Left ventricle myocardium inferior (tissue), 1 donor: ENCODE results near the gene RPL19. TPM values are rescaled to one million over a fixed set of nuclear protein-coding genes. Genes with fewer than 3 reads are reported as not detected.

ENCODE experiments used
- DNase-seq: peaks from one replicate; pipeline ENCODE4 v3.0.0-alpha.2; 2020
- H3K27ac ChIP-seq: fragments of 200-600 bp; replicated peaks from 2 replicates; pipeline ENCODE4 v1.8.0; 2021
- H3K27me3 ChIP-seq: fragments of 200-600 bp; 2 replicates; pipeline ENCODE4 v1.8.0; 2021; ENCODE audit warnings: low read depth
- H3K36me3 ChIP-seq: fragments of 200-600 bp; 2 replicates; pipeline ENCODE4 v1.8.0; 2021
- H3K4me1 ChIP-seq: fragments of 200-600 bp; 2 replicates; pipeline ENCODE4 v1.8.0; 2021
- H3K4me3 ChIP-seq: fragments of 200-600 bp; 2 replicates; pipeline ENCODE4 v1.8.0; 2021; ENCODE audit warnings: mild to moderate bottlenecking, moderate library complexity
- H3K9me3 ChIP-seq: fragments of 200-600 bp; replicated peaks from 2 replicates; pipeline ENCODE4 v1.8.0; 2021
- intact Hi-C: fragments of 100-400 bp; cut with micrococcal nuclease; formaldehyde crosslinking; loops from one replicate; pipeline ENCODE4 v1.11.0; 2022
- total RNA-seq: library from RNA; stranded (reverse); fragmentation: NEBNext Ultra II Directional; extraction: Animal tissue kit (Norgen Biotek cat#: 25700); gene quantifications from one replicate; pipeline ENCODE4 v1.2.1, GENCODE V29; 2021
- TF ChIP-seq, protein P1 (sequence below): fragments of 200-600 bp; IDR thresholded peaks from 2 replicates; pipeline ENCODE4 v1.8.0; 2021; ENCODE audit warnings: antibody characterized with exemption, mild to moderate bottlenecking, borderline replicate concordance
- donor health status: DM: no; HTN: yes; CAD: no; lungs with severe emphysema.

RPL19 gene
- total RNA-seq, 1 donor from 2014 or later, result 944 TPM

DNA sequence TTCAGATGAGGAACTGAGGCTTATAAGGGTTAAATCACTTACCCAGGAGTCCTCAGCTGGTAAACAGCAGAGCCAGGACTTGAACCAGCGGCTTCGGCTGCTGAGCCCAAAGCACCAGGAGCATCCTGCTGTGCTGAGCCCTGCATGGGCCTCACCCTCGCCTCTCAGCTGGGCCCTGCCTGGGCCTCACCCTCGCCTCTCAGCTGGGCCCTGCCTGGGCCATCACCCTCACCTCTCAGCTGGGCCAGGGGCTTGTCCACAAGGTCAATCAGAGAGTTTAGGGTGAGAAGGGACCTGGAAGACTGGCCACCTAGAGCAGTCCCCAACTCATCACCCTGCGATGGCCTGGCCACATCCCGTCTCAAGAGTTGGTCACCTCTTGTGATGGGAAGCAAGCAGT is 21.5 kb downstream of the RPL19 start:
- Histone ChIP-seq H3K36me3 (no peaks in the 10 kb centered on the region), H3K4me1 (peaks cover 37% of the 10 kb centered on the region), H3K9me3 (no peaks in the 10 kb centered on the region), H3K27me3 (peaks cover 36% of the 10 kb centered on the region), H3K4me3 (no peak overlapping the region), H3K27ac (no peak overlapping the region)
- TF ChIP-seq, protein P1, sequence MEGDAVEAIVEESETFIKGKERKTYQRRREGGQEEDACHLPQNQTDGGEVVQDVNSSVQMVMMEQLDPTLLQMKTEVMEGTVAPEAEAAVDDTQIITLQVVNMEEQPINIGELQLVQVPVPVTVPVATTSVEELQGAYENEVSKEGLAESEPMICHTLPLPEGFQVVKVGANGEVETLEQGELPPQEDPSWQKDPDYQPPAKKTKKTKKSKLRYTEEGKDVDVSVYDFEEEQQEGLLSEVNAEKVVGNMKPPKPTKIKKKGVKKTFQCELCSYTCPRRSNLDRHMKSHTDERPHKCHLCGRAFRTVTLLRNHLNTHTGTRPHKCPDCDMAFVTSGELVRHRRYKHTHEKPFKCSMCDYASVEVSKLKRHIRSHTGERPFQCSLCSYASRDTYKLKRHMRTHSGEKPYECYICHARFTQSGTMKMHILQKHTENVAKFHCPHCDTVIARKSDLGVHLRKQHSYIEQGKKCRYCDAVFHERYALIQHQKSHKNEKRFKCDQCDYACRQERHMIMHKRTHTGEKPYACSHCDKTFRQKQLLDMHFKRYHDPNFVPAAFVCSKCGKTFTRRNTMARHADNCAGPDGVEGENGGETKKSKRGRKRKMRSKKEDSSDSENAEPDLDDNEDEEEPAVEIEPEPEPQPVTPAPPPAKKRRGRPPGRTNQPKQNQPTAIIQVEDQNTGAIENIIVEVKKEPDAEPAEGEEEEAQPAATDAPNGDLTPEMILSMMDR, result no peak
- no peak for DNase-seq
- intact Hi-C loops, result no loop called here

DNA sequence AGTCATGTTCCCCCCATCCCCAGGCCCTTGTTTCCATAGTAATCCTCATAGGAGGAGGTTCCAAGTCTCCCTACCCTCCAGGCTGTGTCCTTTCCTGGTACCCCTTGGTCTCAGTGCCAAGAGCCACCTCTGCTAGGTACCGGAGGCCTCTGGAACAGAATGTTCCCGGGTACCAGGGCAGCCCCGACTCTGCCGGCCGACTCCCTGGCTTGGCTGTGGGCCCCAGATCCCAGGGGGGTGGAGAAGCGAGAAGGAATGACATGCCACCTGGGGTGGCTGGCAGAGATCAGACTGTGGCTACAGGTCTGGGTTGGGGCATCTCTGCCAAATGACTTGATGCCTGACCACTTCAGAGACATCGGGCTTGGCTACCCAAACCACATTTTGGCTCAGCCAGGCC is 22.1 kb downstream of the RPL19 start:
- Histone ChIP-seq H3K27ac (no peak overlapping the region), H3K9me3 (no peaks in the 10 kb centered on the region), H3K36me3 (no peaks in the 10 kb centered on the region), H3K27me3 (peaks cover 36% of the 10 kb centered on the region), H3K4me3 (no peak overlapping the region), H3K4me1 (peaks cover 38% of the 10 kb centered on the region)
- intact Hi-C loops, result no loop called here
- TF ChIP-seq, protein P1, result no peak
- DNase-seq, result no peak

DNA sequence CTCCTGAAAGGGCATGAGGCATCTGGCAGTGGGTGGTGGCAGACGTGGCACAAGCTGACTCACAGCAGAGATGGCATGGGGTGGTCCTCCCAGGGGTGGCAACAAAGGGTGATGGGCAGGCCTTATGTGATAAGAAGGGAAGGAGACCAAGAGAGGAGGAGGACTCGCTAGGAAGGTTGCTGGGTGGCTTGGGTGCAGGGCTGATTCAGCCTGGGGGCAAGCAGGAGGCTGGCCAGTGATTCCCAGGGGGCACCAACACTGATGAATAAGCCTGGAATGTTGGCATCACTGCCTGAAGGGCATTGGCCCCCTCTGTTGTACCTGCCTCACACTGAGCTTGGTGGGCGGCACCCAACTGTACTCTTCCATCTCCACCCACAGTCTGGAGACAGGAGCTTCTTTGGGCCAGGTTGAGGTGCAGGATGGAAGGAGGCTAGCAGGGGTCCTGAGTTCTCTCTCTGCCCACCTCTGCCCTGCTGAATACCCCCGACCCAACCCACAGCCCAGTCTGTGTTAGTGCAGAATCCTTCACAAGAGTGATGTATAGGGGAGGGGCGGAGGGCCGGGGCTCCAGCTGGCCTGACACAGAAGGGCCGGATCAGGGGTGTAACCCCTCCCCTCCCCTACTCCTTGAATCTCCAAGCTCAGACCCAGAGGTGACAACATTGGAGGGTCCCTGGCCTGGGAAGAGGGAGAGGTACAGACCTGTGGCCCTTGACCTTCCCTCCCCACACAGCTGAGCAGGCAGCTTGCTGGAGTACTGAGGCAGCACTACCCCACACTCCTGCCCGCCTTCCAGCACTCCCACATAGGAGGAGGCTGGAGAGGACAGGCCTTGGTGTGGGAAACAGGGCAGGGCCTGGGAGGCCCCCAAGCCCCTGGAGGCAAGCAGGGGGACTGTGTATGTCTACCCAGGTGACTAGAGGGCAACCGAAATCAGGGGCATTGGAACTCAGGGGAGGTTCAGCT is 23.1 kb downstream of the RPL19 start:
- Histone ChIP-seq H3K27me3 (peaks cover 39% of the 10 kb centered on the region), H3K36me3 (no peaks in the 10 kb centered on the region), H3K4me1 (peaks cover 38% of the 10 kb centered on the region), H3K27ac (no peak overlapping the region), H3K9me3 (no peaks in the 10 kb centered on the region), H3K4me3 (no peak overlapping the region)
- TF ChIP-seq, protein P1, result no peak
- intact Hi-C loops, result no loop called here
- DNase-seq, result no peak

DNA sequence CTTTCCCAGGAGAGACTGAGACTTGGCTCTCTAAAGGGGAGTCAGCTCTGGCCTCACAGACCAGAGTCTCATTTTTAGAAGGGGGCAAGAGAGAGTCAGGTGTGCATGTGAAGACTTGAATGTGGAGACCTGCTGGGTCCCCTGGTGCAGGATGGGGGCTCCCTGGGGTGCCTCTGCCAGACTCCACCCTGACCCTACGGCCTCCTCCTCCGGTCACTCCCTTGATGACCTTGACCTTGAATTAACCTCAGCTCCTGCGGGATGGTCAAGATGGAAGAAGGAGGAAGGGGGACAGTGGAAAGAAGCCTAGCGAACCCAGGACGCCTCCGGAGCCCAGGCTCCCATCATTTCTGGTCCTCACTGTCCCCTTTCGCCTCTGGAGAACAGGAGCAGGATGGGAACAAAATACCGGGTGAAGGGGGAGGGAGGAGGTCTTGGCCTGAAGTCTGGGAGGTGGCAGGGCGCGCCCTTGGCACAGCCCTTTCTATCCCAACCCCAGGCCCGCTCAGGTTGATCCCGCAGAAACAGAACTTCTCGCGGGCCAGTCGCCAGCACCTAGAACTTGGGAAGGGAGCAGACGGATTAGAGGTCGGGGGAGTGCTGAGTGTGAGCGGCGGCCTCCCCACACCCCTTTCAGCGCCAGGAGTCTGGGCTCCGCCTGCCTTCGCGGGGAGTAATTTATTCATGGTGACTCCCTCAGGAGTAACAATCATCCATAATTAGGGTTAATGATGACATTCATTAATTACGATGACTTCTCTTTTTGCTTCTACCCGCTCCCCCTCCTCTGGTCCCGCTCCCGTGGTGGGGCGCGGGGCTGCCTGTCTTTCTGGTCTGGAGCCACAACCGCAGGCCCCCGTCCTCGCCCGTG is 24.1 kb downstream of the RPL19 start:
- Histone ChIP-seq H3K27ac (no peak overlapping the region), H3K36me3 (no peaks in the 10 kb centered on the region), H3K4me1 (peaks cover 33% of the 10 kb centered on the region), H3K27me3 (peaks cover 49% of the 10 kb centered on the region), H3K9me3 (no peaks in the 10 kb centered on the region), H3K4me3 (peak overlapping the region; percentile 66)
- intact Hi-C loops, result no loop called here
- DNase-seq, result no peak
- TF ChIP-seq, protein P1, result no peak

DNA sequence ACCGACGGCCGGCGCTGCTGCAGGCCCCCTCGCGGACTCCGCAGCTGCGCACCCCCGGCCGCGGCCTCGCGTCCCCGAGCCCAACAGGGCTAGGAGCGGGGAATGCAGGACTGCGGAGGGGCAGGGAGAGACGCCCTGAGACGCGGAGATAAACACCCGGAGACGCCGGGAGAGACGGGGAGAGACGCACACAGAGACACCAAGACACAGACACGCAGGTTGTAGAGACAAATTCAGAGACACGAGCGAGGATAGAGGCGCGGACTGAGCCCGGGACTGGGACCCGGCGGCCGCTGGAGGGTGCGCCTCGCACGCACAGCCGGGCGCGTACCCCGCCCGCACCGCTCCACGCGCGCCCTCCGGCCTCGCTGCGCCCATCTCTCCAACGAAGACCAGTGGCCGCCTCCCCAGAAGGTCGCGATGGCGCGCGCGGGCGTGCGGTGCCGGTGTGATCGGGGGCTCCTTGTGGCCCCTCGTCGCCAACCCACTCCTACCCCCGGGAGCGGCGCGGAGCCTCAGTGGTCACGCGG is 24.8 kb downstream of the RPL19 start:
- Histone ChIP-seq H3K27ac (no peak overlapping the region), H3K4me1 (peaks cover 26% of the 10 kb centered on the region), H3K27me3 (peaks cover 56% of the 10 kb centered on the region), H3K4me3 (peak overlapping the region; percentile 66), H3K9me3 (no peaks in the 10 kb centered on the region), H3K36me3 (no peaks in the 10 kb centered on the region)
- TF ChIP-seq, protein P1, result no peak
- DNase-seq, result no peak
- intact Hi-C loops, result no loop called here
